NCI-H446 treated with DMSO at 0.1 percent for 48 hours (cell line): ENCODE measurements around the gene NCOR1.

ENCODE experiments used
- DNase-seq: peaks from one replicate; lab custom pipeline; 2025; lab: John Stamatoyannopoulos, UW

NCOR1 gene

GRCh38 chr17:16027708-16028584, 187.4 kb downstream of the NCOR1 start:
- no peak for DNase-seq

GRCh38 chr17:16026895-16027294, 188.4 kb downstream of the NCOR1 start:
- DNase-seq: no peak

GRCh38 chr17:16025202-16025601, 190.1 kb downstream of the NCOR1 start:
- DNase-seq: no peak

GRCh38 chr17:16023881-16024280, 191.5 kb downstream of the NCOR1 start:
- DNase-seq: no peak

GRCh38 chr17:16019347-16019746, 196.0 kb downstream of the NCOR1 start:
- DNase-seq: no peak

GRCh38 chr17:16013943-16014407, 201.4 kb downstream of the NCOR1 start:
- no peak for DNase-seq

GRCh38 chr17:16007439-16007838, 207.9 kb downstream of the NCOR1 start:
- no peak for DNase-seq

GRCh38 chr17:16005636-16006035, 209.7 kb downstream of the NCOR1 start:
- no peak for DNase-seq

- no peak for DNase-seq
Observed at GRCh38 chr17:16003841-16004240, 211.5 kb downstream of the NCOR1 start.

- no peak for DNase-seq
Observed at GRCh38 chr17:16002708-16003260, 212.6 kb downstream of the NCOR1 start.

- no peak for DNase-seq
Observed at GRCh38 chr17:16001226-16001897, 214.0 kb downstream of the NCOR1 start.

GRCh38 chr17:15999974-16000827, 215.1 kb downstream of the NCOR1 start:
- DNase-seq: no peak

GRCh38 chr17:15999141-15999973, 216.0 kb downstream of the NCOR1 start, which contains the start of the genes TTC19 and ZSWIM7:
TTC19 (plus strand) TSS chr17:15999824; CDS start chr17:15999849, 25 bp downstream.
ZSWIM7 (minus strand) TSS chr17:15999704; CDS start chr17:15999594, 110 bp downstream.
- DNase-seq: peak; percentile 76

- no peak for DNase-seq
Observed at GRCh38 chr17:15998031-15998562, 217.2 kb downstream of the NCOR1 start.

GRCh38 chr17:15996322-15996721, 219.0 kb downstream of the NCOR1 start:
- DNase-seq: no peak

- no peak for DNase-seq
Observed at GRCh38 chr17:15981646-15982580, 233.4 kb downstream of the NCOR1 start.

- DNase-seq: no peak
Observed at GRCh38 chr17:15981208-15981607, 234.1 kb downstream of the NCOR1 start.
